Nephron (organoid): Measurements from ENCODE around the gene PTPN21.

Experiments
- H3K27ac Mint-ChIP-seq, 3 experiments: 2 replicates each; pipeline ENCODE4 v1.8.0; 2020; ENCODE audit warnings: mixed read lengths in 3 of 3, mild to moderate bottlenecking in 2 of 3, moderate library complexity in 1 of 3
- H3K27me3 Mint-ChIP-seq: 2 replicates; pipeline ENCODE4 v1.8.0; 2021; ENCODE audit warnings: low read depth, mild to moderate bottlenecking, moderate library complexity, mixed read lengths
- H3K36me3 Mint-ChIP-seq: 2 replicates; pipeline ENCODE4 v1.8.0; 2020; ENCODE audit warnings: low read depth, mixed read lengths
- H3K4me1 Mint-ChIP-seq: 2 replicates; pipeline ENCODE4 v1.8.0; 2020; ENCODE audit warnings: mixed read lengths
- H3K4me3 Mint-ChIP-seq, 3 experiments: 2 replicates each; pipeline ENCODE4 v1.8.0; 2020; ENCODE audit warnings: mild to moderate bottlenecking in 3 of 3, mixed read lengths in 3 of 3, moderate library complexity in 2 of 3
- H3K9me3 Mint-ChIP-seq: 2 replicates; pipeline ENCODE4 v1.8.0; 2020; ENCODE audit warnings: mixed read lengths
- TF ChIP-seq, protein P1 (sequence below), 3 experiments: fragments of 200-600 bp; sonication (generic); IDR thresholded peaks; one replicate each; pipeline ENCODE4 v1.5.0; 2021; ENCODE audit warnings: antibody characterized with exemption in 3 of 3; ENCODE audit not compliant: unreplicated experiment in 3 of 3

Gene PTPN21

DNA sequence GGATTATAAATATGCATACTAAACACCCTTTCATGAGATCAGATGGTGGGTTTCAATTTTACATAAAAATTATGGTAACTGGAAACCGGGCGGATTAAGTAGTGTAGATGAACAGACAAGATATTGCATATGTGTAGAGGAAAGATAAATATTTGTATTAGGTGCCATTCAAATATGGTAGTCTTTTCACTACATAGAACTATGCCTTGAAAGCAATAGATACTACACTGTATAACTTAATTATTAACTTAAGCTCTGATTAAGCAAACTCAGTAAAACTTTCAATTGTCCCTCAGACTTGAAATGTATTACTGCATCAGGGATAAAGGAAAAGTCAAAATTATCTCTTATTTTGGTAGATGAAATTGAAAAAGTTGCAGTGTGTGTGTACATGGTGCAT, 1.9 kb downstream of the PTPN21 start:
- TF ChIP-seq, protein P1, sequence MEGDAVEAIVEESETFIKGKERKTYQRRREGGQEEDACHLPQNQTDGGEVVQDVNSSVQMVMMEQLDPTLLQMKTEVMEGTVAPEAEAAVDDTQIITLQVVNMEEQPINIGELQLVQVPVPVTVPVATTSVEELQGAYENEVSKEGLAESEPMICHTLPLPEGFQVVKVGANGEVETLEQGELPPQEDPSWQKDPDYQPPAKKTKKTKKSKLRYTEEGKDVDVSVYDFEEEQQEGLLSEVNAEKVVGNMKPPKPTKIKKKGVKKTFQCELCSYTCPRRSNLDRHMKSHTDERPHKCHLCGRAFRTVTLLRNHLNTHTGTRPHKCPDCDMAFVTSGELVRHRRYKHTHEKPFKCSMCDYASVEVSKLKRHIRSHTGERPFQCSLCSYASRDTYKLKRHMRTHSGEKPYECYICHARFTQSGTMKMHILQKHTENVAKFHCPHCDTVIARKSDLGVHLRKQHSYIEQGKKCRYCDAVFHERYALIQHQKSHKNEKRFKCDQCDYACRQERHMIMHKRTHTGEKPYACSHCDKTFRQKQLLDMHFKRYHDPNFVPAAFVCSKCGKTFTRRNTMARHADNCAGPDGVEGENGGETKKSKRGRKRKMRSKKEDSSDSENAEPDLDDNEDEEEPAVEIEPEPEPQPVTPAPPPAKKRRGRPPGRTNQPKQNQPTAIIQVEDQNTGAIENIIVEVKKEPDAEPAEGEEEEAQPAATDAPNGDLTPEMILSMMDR (IDR thresholded peaks at IDR 0.05; ENCODE audit: unreplicated experiment in 3 of 3) = no peak
- Mint-ChIP-seq H3K27ac (peak overlapping the region; percentile 88 to 99 (median 99)), H3K4me1 (peaks cover 52% of the 10 kb centered on the region), H3K36me3 (peaks cover 18% of the 10 kb centered on the region), H3K4me3 (peak overlapping the region; percentile 94 to 98 (median 95)), H3K9me3 (no peaks in the 10 kb centered on the region), H3K27me3 (peaks cover 4% of the 10 kb centered on the region)

DNA sequence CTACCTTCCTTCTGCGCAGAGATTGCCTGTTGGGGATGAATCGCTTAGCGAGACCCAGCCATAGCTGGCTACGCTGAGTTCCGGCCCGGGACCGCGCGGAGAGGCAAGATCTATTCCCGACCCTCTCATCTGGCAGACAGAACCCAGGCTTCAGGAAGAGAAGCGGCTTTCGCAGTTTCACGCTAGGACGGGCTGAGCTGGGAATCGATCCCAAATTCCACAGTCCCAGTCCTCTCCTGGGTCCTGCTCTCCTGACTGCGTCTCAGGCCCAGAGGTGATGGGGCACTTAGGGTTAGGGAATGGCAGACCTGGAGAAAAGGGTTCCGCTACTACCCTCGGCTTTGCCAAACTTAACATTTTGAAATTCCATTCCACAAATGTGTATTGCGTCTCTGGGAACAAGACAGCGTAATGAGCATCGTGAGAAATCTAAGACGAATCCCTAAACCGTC, 2.8 kb downstream of the PTPN21 start:
- TF ChIP-seq, protein P1 (IDR thresholded peaks at IDR 0.05; ENCODE audit: unreplicated experiment in 3 of 3) = no peak
- no peaks in the 10 kb centered on the region for H3K9me3 Mint-ChIP-seq
- H3K4me1 Mint-ChIP-seq = peaks cover 55% of the 10 kb centered on the region
- peak overlapping the region; percentile 94 to 98 (median 95) for H3K4me3 Mint-ChIP-seq
- peak overlapping the region; percentile 63 to 88 (median 63) for H3K27ac Mint-ChIP-seq
- H3K36me3 Mint-ChIP-seq = peaks cover 24% of the 10 kb centered on the region
- peaks cover 2% of the 10 kb centered on the region for H3K27me3 Mint-ChIP-seq

DNA sequence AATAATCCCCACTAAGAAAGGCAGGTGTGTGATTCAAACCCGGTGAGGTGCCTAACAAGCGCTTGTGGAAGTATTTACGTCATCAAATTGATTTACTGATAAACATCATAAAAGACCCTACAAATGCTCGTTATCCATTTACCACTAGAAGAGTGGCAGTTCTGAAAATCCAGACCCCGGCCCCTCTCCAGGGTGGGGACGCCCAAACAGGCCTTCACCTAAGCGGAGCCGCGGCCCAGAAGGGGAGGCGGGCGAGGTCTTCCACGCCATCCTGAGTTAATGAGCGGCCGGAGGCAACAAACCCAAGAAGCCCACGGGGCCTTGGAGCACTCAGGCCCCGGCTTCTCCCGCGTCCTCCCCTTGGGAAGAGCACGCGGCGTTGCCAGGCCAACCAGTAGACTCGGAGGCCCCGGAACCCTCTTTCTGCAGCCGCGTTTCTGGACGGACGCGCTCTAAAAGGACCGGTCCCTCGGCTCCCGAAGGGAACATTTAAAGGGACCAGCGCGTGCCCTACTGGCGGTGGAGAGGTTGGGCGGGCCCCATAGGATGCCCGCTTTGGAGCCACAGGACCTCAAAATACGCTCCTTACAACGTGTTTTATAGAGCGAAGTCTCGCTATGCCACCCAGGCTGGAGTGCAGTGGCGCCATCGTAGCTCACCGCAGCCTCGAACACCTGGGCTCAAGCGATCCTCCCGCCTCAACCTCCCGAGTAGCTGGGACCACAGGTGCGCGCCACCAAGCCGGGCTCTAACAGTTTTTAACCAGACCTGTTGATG, 3.5 kb downstream of the PTPN21 start:
- TF ChIP-seq, protein P1 (IDR thresholded peaks at IDR 0.05; ENCODE audit: unreplicated experiment in 3 of 3) = peak in 2 of 3 experiments; percentile 16
- peak overlapping the region; percentile 94 to 98 (median 95) for H3K4me3 Mint-ChIP-seq
- no peaks in the 10 kb centered on the region for H3K27me3 Mint-ChIP-seq
- H3K4me1 Mint-ChIP-seq = peaks cover 53% of the 10 kb centered on the region
- peak overlapping the region in 1 of 3 experiments; percentile 63 for H3K27ac Mint-ChIP-seq
- peaks cover 25% of the 10 kb centered on the region for H3K36me3 Mint-ChIP-seq
- no peaks in the 10 kb centered on the region for H3K9me3 Mint-ChIP-seq

DNA sequence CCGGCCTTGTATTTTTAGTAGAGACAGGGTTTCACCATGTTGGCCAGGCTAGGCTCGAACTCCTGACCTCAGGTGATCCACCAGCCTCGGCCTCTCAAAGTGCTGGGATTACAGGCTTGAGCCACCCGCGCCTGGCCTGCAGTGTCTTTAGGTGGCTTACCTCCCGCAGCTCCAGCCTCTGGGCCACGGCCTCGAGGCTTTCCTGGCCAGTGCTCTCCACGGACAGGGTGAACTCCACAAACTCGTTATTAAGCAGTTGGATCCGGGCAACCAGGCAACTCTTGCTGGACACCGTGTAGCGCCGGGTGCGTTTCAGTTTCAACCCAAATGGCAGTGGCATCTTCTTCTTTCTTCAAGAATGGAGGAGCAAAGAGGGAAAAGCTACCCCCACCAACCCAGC, 4.7 kb downstream of the PTPN21 start:
- TF ChIP-seq, protein P1 (IDR thresholded peaks at IDR 0.05; ENCODE audit: unreplicated experiment in 3 of 3) = no peak
- H3K9me3 Mint-ChIP-seq = no peaks in the 10 kb centered on the region
- peaks cover 31% of the 10 kb centered on the region for H3K36me3 Mint-ChIP-seq
- H3K27ac Mint-ChIP-seq = no peak overlapping the region
- peaks cover 42% of the 10 kb centered on the region for H3K4me1 Mint-ChIP-seq
- peak overlapping the region in 2 of 3 experiments; percentile 95 to 98 for H3K4me3 Mint-ChIP-seq
- no peaks in the 10 kb centered on the region for H3K27me3 Mint-ChIP-seq

DNA sequence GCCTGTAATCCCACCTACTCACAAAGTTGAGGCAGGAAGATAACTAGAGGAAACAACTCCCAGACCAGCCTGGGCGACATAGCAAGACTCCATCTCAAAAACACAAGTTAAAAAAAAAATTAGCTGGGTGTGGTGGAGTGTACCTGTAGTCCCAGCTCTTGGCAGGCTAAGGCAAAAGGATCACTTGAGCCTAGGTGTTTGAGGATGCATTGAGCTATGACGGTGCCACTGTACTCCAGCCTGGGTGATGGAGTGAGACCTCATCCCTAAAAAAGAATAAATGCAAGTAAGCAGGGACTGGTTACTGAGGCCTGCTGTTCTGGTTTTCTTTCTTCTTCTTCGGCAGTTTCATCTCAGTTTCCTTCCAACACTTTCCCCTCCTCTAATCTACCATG, 7.4 kb downstream of the PTPN21 start:
- H3K27ac Mint-ChIP-seq = peak overlapping the region; percentile 58 to 75 (median 74)
- H3K27me3 Mint-ChIP-seq = no peaks in the 10 kb centered on the region
- no peak overlapping the region for H3K4me3 Mint-ChIP-seq
- H3K36me3 Mint-ChIP-seq = peaks cover 45% of the 10 kb centered on the region
- H3K9me3 Mint-ChIP-seq = no peaks in the 10 kb centered on the region
- TF ChIP-seq, protein P1 (IDR thresholded peaks at IDR 0.05; ENCODE audit: unreplicated experiment in 3 of 3) = no peak
- H3K4me1 Mint-ChIP-seq = peaks cover 41% of the 10 kb centered on the region
